SK-N-SH (cell line): ENCODE data around the gene FOXL1. TPM values are rescaled to one million over a fixed set of nuclear protein-coding genes. Genes with fewer than 3 reads are reported as not detected.

ENCODE experiments used
- CTCF ChIA-PET: fragments of 300-600, 350-600 bp; formaldehyde crosslinking; extraction: SDS; loops from one replicate; lab custom pipeline; 2021; lab: Yijun Ruan, JAX
- POLR2A ChIA-PET: fragments of 350-600 bp; sonication (Branson Sonifier 250); formaldehyde crosslinking; extraction: SDS; loops from one replicate; lab custom pipeline; 2020; ENCODE audit warnings: antibody characterized with exemption, inconsistent platforms; lab: Yijun Ruan, JAX
- DNase-seq: peaks from one replicate; pipeline ENCODE4 v3.0.0; 2012
- H2AFZ ChIP-seq: fragments of 200-600 bp; sonication (generic); 2 replicates; pipeline ENCODE4 v1.8.1; 2016; ENCODE audit warnings: antibody characterized with exemption, mild to moderate bottlenecking, low read depth
- H3F3A ChIP-seq: fragments of 200-600 bp; sonication (generic); replicated peaks from 2 replicates; pipeline ENCODE3; 2016; ENCODE audit warnings: antibody characterized with exemption, mild to moderate bottlenecking; ENCODE audit not compliant: insufficient read depth
- H3K27ac ChIP-seq, 2 experiments: fragments of 200-500 bp in 1 of 2; fragments of 200-600 bp in 1 of 2; sonication (Bioruptor generic) in 1 of 2; sonication (generic), shearing (Covaris generic) in 1 of 2; 2 replicates each; pipeline versions ENCODE4 v1.5.1 to v1.6.1; 2014 to 2016; ENCODE audit warnings: low read depth in 2 of 2, inconsistent platforms in 1 of 2, low read length in 1 of 2, mild to moderate bottlenecking in 1 of 2, mixed read lengths in 1 of 2
- H3K27me3 ChIP-seq: fragments of 200-600 bp; sonication (generic), shearing (Covaris generic); 2 replicates; pipeline ENCODE4 v1.6.1; 2016; ENCODE audit warnings: mixed run types; ENCODE audit not compliant: insufficient read depth
- H3K36me3 ChIP-seq, 2 experiments: fragments of 200-500 bp in 1 of 2; fragments of 200-600 bp in 1 of 2; sonication (Bioruptor generic) in 1 of 2; sonication (generic) in 1 of 2; replicated peaks in 1 of 2; 2 replicates each; pipeline versions ENCODE3 to v1.5.1; 2014 to 2016; ENCODE audit warnings: low read length in 1 of 2, mild to moderate bottlenecking in 1 of 2; ENCODE audit not compliant: insufficient read depth in 2 of 2, control insufficient read depth in 1 of 2
- H3K4me1 ChIP-seq, 2 experiments: fragments of 200-500 bp in 1 of 2; fragments of 200-600 bp in 1 of 2; sonication (Bioruptor generic) in 1 of 2; sonication (generic), shearing (Covaris generic) in 1 of 2; 2 replicates each; pipeline versions ENCODE4 v1.5.1 to v1.6.1; 2014 to 2016; ENCODE audit warnings: low read depth in 1 of 2, low read length in 1 of 2, mixed run types in 1 of 2; ENCODE audit not compliant: insufficient read depth in 2 of 2, control insufficient read depth in 1 of 2
- H3K4me2 ChIP-seq: fragments of 200-600 bp; sonication (generic), shearing (Covaris generic); 2 replicates; pipeline ENCODE4 v1.6.1; 2017; ENCODE audit warnings: mixed run types
- H3K4me3 ChIP-seq, 2 experiments: fragments of 200-500 bp in 1 of 2; fragments of 200-600 bp in 1 of 2; sonication (Bioruptor generic) in 1 of 2; sonication (generic), shearing (Covaris generic) in 1 of 2; 2 replicates each; pipeline versions ENCODE4 v1.5.1 to v1.8.1; 2014 to 2016; ENCODE audit warnings: low read depth in 2 of 2, inconsistent platforms in 1 of 2, low read length in 1 of 2, mild to moderate bottlenecking in 1 of 2, mixed read lengths in 1 of 2, moderate library complexity in 1 of 2
- H3K79me2 ChIP-seq: fragments of 200-600 bp; sonication (generic); 2 replicates; pipeline ENCODE4 v1.8.1; 2017; ENCODE audit warnings: mild to moderate bottlenecking; ENCODE audit not compliant: insufficient read depth
- H3K9ac ChIP-seq: fragments of 200-600 bp; sonication (generic); 2 replicates; pipeline ENCODE4 v1.6.1; 2017; ENCODE audit warnings: mixed run types
- H3K9me2 ChIP-seq: fragments of 200-600 bp; sonication (generic); 2 replicates; pipeline ENCODE4 v1.6.1; 2017; ENCODE audit warnings: mixed run types
- H3K9me3 ChIP-seq: fragments of 200-600 bp; sonication (generic); 2 replicates; pipeline ENCODE4 v1.6.1; 2017; ENCODE audit warnings: mixed run types, mild to moderate bottlenecking, moderate library complexity
- H4K20me1 ChIP-seq: fragments of 200-600 bp; sonication (generic); 2 replicates; pipeline ENCODE4 v1.6.1; 2017; ENCODE audit warnings: mild to moderate bottlenecking, mixed run types; ENCODE audit not compliant: insufficient read depth
- ELF1 ChIP-seq: IDR thresholded peaks from 2 replicates; pipeline ENCODE4 v1.4.0; 2012
- EP300 ChIP-seq, 2 experiments: IDR thresholded peaks; 2 replicates each; pipeline versions ENCODE4 v1.4.0 to v1.6.1; 2012; ENCODE audit warnings: borderline replicate concordance in 1 of 2, low read depth in 1 of 2, low read length in 1 of 2
- EZH2phosphoT487 ChIP-seq: fragments of 200-600 bp; sonication (generic); IDR thresholded peaks from 2 replicates; pipeline ENCODE4 v1.6.1; 2017; ENCODE audit warnings: low read depth, mixed run types, mild to moderate bottlenecking, antibody characterized with exemption, moderate library complexity, borderline replicate concordance
- FOXJ3 ChIP-seq: sonication (generic); formaldehyde crosslinking; IDR thresholded peaks from 2 replicates; pipeline ENCODE4 v1.5.1; 2020; ENCODE audit warnings: mild to moderate bottlenecking, missing genetic modification reagents
- FOXM1 ChIP-seq: IDR thresholded peaks from 2 replicates; pipeline ENCODE4 v1.4.0; 2012; ENCODE audit warnings: low read depth, mild to moderate bottlenecking
- GABPA ChIP-seq: IDR thresholded peaks from 2 replicates; pipeline ENCODE4 v1.4.0; 2012; ENCODE audit warnings: low read depth, mild to moderate bottlenecking
- JUND ChIP-seq: IDR thresholded peaks from 2 replicates; pipeline ENCODE4 v1.4.0; 2012
- MEF2A ChIP-seq: IDR thresholded peaks from 2 replicates; pipeline ENCODE4 v1.4.0; 2012; ENCODE audit warnings: low read depth, borderline replicate concordance
- NFIC ChIP-seq: IDR thresholded peaks from 2 replicates; pipeline ENCODE4 v1.4.0; 2012; ENCODE audit warnings: borderline replicate concordance
- REST ChIP-seq: IDR thresholded peaks from 2 replicates; pipeline ENCODE4 v1.6.1; 2012; ENCODE audit warnings: mild to moderate bottlenecking, low read depth, low read length, moderate library complexity
- RFX5 ChIP-seq: IDR thresholded peaks from 2 replicates; pipeline ENCODE4 v1.6.1; 2012; ENCODE audit warnings: mild to moderate bottlenecking, improper control_type of control experiment, low read length
- SIN3A ChIP-seq: IDR thresholded peaks from 2 replicates; pipeline ENCODE4 v1.6.1; 2012; ENCODE audit warnings: low read depth, mild to moderate bottlenecking, low read length, moderate library complexity, borderline replicate concordance
- SMC3 ChIP-seq: IDR thresholded peaks from 2 replicates; pipeline ENCODE4 v1.6.1; 2012; ENCODE audit warnings: low read depth, low read length, improper control_type of control experiment
- TAF1 ChIP-seq: IDR thresholded peaks from 2 replicates; pipeline ENCODE4 v1.6.1; 2012; ENCODE audit warnings: low read depth, mild to moderate bottlenecking, low read length, moderate library complexity, borderline replicate concordance
- USF1 ChIP-seq: IDR thresholded peaks from 2 replicates; pipeline ENCODE4 v1.4.0; 2012; ENCODE audit warnings: low read depth, borderline replicate concordance
- YY1 ChIP-seq: IDR thresholded peaks from 2 replicates; pipeline ENCODE4 v1.4.0; 2012; ENCODE audit warnings: low read depth, mild to moderate bottlenecking
- WGBS: methylation state at CpG from one replicate; pipeline ENCODE4 v1.1.6; 2017; ENCODE audit warnings: low lambda C conversion rate; 5-methylcytosine and 5-hydroxymethylcytosine counted together
- polyA plus RNA-seq, 3 experiments: library from polyadenylated mRNA; depleted of rRNA; stranded (reverse); fragments of >200 nt; gene quantifications; 2 replicates each; pipeline ENCODE4 v1.2.3, GENCODE V29; 2012
- TF ChIP-seq, protein P1 (sequence below): fragments of 150-350 bp; IDR thresholded peaks from 2 replicates; pipeline ENCODE4 v1.6.1; 2017; ENCODE audit warnings: antibody characterized with exemption, low read length, low read depth, borderline replicate concordance

Gene FOXL1
- polyA plus RNA-seq, 1 of the 3 experiments (the other 2 are of a cell fraction), result 2.5 TPM

- CTCF ChIA-PET, result interaction anchor here (0.6 kb wide), 1 partner anchor 29 kb away, joined by 3 read pairs; no protein-coding TSS in a partner anchor
- DNase-seq, result no peak
Measured at GRCh38 chr16:86566966-86567700, 11.2 kb upstream of the FOXL1 start.

GRCh38 chr16:86567701-86568581 lies 10.4 kb upstream of the FOXL1 start:
- POLR2A ChIA-PET, result no interaction called here
- no peak for DNase-seq
- 24% methylated on average over 19 of the region's 116 CpGs for WGBS

More at GRCh38 chr16:86566966-86567700, 11.2 kb upstream of the FOXL1 start:
- TF ChIP-seq RFX5, result no peak
- TF ChIP-seq MEF2A, result no peak
- no peak for TF ChIP-seq SIN3A
- peaks cover 23% of the 10 kb centered on the region; the same call in 1 of the 2 replicates for H3K27me3 ChIP-seq
- H3K9ac ChIP-seq, result peak overlapping the region; percentile 93
- H3K4me3 ChIP-seq, result peak overlapping the region; percentile 39 to 93; a peak in 3 of 4 replicates
- H3K9me3 ChIP-seq, result no peaks in the 10 kb centered on the region
- no peaks in the 10 kb centered on the region for H3K9me2 ChIP-seq
- no peak overlapping the region for H2AFZ ChIP-seq
- peaks cover 54% of the 10 kb centered on the region for H3K79me2 ChIP-seq
- 29% methylated on average over 37 of the region's 88 CpGs for WGBS
- H4K20me1 ChIP-seq, result peaks cover 16% of the 10 kb centered on the region; the same call in 1 of the 2 replicates
- peak overlapping the region; percentile 73 for H3K4me2 ChIP-seq
- peak overlapping the region in 1 of 2 experiments; percentile 76; a peak in 2 of 4 replicates for H3K27ac ChIP-seq
- H3F3A ChIP-seq, result peaks cover 15% of the 10 kb centered on the region
- peaks cover 0 to 18% of the 10 kb centered on the region in 2 experiments for H3K36me3 ChIP-seq
- peaks cover 0 to 10% of the 10 kb centered on the region in 2 experiments; a peak in 2 of 4 replicates for H3K4me1 ChIP-seq
- POLR2A ChIA-PET, result no interaction called here

More at GRCh38 chr16:86567701-86568581, 10.4 kb upstream of the FOXL1 start:
- TF ChIP-seq JUND, result no peak
- no peak for TF ChIP-seq FOXJ3 (CRISPR knock-in tag)
- no peak for TF ChIP-seq REST
- no peak for TF ChIP-seq SIN3A
- no peak for TF ChIP-seq EP300 (IDR thresholded peaks at IDR 0.05; ENCODE audit: borderline replicate concordance in 1 of 2, low read depth in 1 of 2, low read length in 1 of 2)
- no peak for TF ChIP-seq RFX5
- TF ChIP-seq EZH2phosphoT487, result no peak
- TF ChIP-seq NFIC, result no peak
- TF ChIP-seq YY1, result no peak
- no peak for TF ChIP-seq SMC3
- TF ChIP-seq MEF2A, result no peak
- TF ChIP-seq, protein P1, sequence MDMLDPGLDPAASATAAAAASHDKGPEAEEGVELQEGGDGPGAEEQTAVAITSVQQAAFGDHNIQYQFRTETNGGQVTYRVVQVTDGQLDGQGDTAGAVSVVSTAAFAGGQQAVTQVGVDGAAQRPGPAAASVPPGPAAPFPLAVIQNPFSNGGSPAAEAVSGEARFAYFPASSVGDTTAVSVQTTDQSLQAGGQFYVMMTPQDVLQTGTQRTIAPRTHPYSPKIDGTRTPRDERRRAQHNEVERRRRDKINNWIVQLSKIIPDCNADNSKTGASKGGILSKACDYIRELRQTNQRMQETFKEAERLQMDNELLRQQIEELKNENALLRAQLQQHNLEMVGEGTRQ, result no peak
- TF ChIP-seq GABPA, result no peak
- no peak for TF ChIP-seq ELF1
- no peak for TF ChIP-seq FOXM1
- TF ChIP-seq TAF1, result no peak
- no peak for TF ChIP-seq USF1
- TF ChIP-seq, all 33 proteins: peak for 0
- Histone ChIP-seq H3K9ac (peak overlapping the region; percentile 93), H3K4me2 (peak overlapping the region; percentile 77), H3K9me2 (no peaks in the 10 kb centered on the region), H4K20me1 (peaks cover 16% of the 10 kb centered on the region; the same call in 1 of the 2 replicates), H3K9me3 (no peaks in the 10 kb centered on the region), H2AFZ (no peak overlapping the region), H3K27ac (peak overlapping the region in 1 of 2 experiments; percentile 76; a peak in 2 of 4 replicates), H3K36me3 (peaks cover 0 to 21% of the 10 kb centered on the region in 2 experiments), H3F3A (peaks cover 20% of the 10 kb centered on the region), H3K4me3 (peak overlapping the region; percentile 30 to 93; a peak in 3 of 4 replicates), H3K4me1 (peaks cover 0 to 14% of the 10 kb centered on the region in 2 experiments; a peak in 2 of 4 replicates), H3K79me2 (peaks cover 62% of the 10 kb centered on the region), H3K27me3 (peaks cover 18% of the 10 kb centered on the region; the same call in 1 of the 2 replicates)
- CTCF ChIA-PET, result interaction anchor here (0.6 kb wide), 1 partner anchor 28 kb away, joined by 3 read pairs; no protein-coding TSS in a partner anchor
